ENCODE results near the gene SARS2.

DNA sequence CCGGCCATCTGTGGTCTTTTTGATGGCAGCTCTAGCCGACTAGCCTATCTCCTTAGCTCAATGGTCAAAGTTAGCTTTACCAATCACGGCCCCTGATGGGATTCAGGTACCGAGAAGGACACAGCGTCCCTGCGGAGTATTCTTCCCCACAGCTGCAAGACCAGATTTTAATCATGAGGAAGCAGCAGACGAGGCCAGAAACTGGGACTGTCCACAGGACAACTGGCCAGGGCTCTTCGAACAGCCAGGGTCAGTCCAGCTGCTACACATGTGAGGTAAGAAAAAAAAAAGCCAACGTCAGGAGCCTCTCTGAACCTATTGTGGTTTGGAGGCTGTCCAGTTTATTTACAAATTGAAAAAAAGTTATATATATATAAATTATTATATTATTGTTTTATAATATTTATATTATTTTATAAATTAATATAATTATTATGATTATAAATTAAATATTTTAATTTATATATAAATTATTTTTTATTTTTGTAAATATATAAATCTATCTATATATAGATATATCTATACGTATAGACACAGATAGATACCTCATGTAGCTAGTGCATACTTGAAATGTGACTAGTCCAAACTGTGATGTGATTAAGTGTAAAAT, 63.3 kb downstream of the SARS2 start:
- TF ChIP-seq, protein P1, sequence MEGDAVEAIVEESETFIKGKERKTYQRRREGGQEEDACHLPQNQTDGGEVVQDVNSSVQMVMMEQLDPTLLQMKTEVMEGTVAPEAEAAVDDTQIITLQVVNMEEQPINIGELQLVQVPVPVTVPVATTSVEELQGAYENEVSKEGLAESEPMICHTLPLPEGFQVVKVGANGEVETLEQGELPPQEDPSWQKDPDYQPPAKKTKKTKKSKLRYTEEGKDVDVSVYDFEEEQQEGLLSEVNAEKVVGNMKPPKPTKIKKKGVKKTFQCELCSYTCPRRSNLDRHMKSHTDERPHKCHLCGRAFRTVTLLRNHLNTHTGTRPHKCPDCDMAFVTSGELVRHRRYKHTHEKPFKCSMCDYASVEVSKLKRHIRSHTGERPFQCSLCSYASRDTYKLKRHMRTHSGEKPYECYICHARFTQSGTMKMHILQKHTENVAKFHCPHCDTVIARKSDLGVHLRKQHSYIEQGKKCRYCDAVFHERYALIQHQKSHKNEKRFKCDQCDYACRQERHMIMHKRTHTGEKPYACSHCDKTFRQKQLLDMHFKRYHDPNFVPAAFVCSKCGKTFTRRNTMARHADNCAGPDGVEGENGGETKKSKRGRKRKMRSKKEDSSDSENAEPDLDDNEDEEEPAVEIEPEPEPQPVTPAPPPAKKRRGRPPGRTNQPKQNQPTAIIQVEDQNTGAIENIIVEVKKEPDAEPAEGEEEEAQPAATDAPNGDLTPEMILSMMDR (IDR thresholded peaks at IDR 0.05), result no peak
- TF ChIP-seq POLR2A (IDR thresholded peaks at IDR 0.05), result no peak

Data from vagina (tissue), 2 donors.